H1 (cell line): ENCODE results near the gene PAXX. TPM values are rescaled to one million over a fixed set of nuclear protein-coding genes. Genes with fewer than 3 reads are reported as not detected.

Experiments used
- YY1 ChIP-seq: IDR thresholded peaks from 2 replicates; pipeline ENCODE4 v1.6.1; 2011; ENCODE audit warnings: low read depth, mild to moderate bottlenecking, low read length
- polyA plus RNA-seq, 7 experiments: library from polyadenylated mRNA; depleted of rRNA in 3 of 7; stranded (reverse) in 5 of 7; unstranded in 2 of 7; fragments of >200 nt in 5 of 7; fragments of 200-250 nt in 2 of 7; gene quantifications; 1 replicate in 5 of 7; 2 replicates in 1 of 7; 4 replicates in 1 of 7; pipeline versions ENCODE4 v1.2.1 to v1.2.3, GENCODE V29; 2011 to 2013; ENCODE audit warnings: missing spikeins in 2 of 7, mixed read lengths in 2 of 7
- total RNA-seq: library from RNA; stranded (reverse); fragmentation: NEBNext Ultra II Directional; extraction: Animal tissue kit (Norgen Biotek cat#: 25700); gene quantifications from 2 replicates; pipeline ENCODE4 v1.2.1, GENCODE V29; 2021

Gene PAXX
- total and polyA plus RNA-seq, 2 of the 8 experiments (the other 6 are each of a cell fraction or from before 2014, with no cell fraction given) = 43.4 to 45.9 TPM

- no peak for TF ChIP-seq YY1
Measured at GRCh38 chr9:136977223-136977622, 15.0 kb upstream of the PAXX start, which contains the start of gene PTGDS (continued).
